ENCODE data around the gene TOM1. TPM values are rescaled to one million over a fixed set of nuclear protein-coding genes. Genes with fewer than 3 reads are reported as not detected.

The TOM1 gene
- total RNA-seq, 1 donor, result 118 TPM

GRCh38 chr22:35346596-35347220, 47.0 kb downstream of the TOM1 start:
- Histone ChIP-seq H2AFZ (ENCODE audit: low read length) (no peak overlapping the region), H3K27ac (ENCODE audit: low read depth, low read length) (no peak overlapping the region), H3K4me2 (ENCODE audit: insufficient read depth, low read length) (no peak overlapping the region), H3K9me3 (ENCODE audit: low read depth, low read length) (no peaks in the 10 kb centered on the region), H3K4me3 (ENCODE audit: insufficient read depth, low read length) (no peak overlapping the region), H3K79me2 (ENCODE audit: insufficient read depth, low read length) (no peaks in the 10 kb centered on the region), H3K4me1 (ENCODE audit: insufficient read depth, low read length) (peaks cover 8% of the 10 kb centered on the region), H3K27me3 (ENCODE audit: insufficient read depth, low read length) (no peaks in the 10 kb centered on the region), H4K20me1 (ENCODE audit: insufficient read depth, low read length) (no peaks in the 10 kb centered on the region), H3K36me3 (ENCODE audit: insufficient read depth, low read length) (peaks cover 56% of the 10 kb centered on the region)
- TF ChIP-seq CTCF (IDR thresholded peaks at IDR 0.05; ENCODE audit: extremely low read depth, low read depth, low read length), result no peak
- DNase-seq (ENCODE audit: insufficient read length, low spot score, missing footprints), result peak; percentile 39

- H3K79me2 ChIP-seq (ENCODE audit: insufficient read depth, low read length), result no peaks in the 10 kb centered on the region
- H3K4me3 ChIP-seq (ENCODE audit: insufficient read depth, low read length), result no peak overlapping the region
- peak; percentile 38 for DNase-seq (ENCODE audit: insufficient read length, low spot score, missing footprints)
- H2AFZ ChIP-seq (ENCODE audit: low read length), result no peak overlapping the region
- peaks cover 14% of the 10 kb centered on the region for H3K4me1 ChIP-seq (ENCODE audit: insufficient read depth, low read length)
- no peak overlapping the region for H3K4me2 ChIP-seq (ENCODE audit: insufficient read depth, low read length)
- no peaks in the 10 kb centered on the region for H3K27me3 ChIP-seq (ENCODE audit: insufficient read depth, low read length)
- peaks cover 49% of the 10 kb centered on the region for H3K36me3 ChIP-seq (ENCODE audit: insufficient read depth, low read length)
- H3K27ac ChIP-seq (ENCODE audit: low read depth, low read length), result no peak overlapping the region
- no peak for TF ChIP-seq CTCF (IDR thresholded peaks at IDR 0.05; ENCODE audit: extremely low read depth, low read depth, low read length)
- H4K20me1 ChIP-seq (ENCODE audit: insufficient read depth, low read length), result no peaks in the 10 kb centered on the region
- no peaks in the 10 kb centered on the region for H3K9me3 ChIP-seq (ENCODE audit: low read depth, low read length)
These were observed 47.8 kb downstream of the TOM1 start for GRCh38 chr22:35347462-35347861.

- Histone ChIP-seq H3K9me3 (ENCODE audit: low read depth, low read length) (no peaks in the 10 kb centered on the region), H2AFZ (ENCODE audit: low read length) (no peak overlapping the region), H3K79me2 (ENCODE audit: insufficient read depth, low read length) (no peaks in the 10 kb centered on the region), H4K20me1 (ENCODE audit: insufficient read depth, low read length) (no peaks in the 10 kb centered on the region), H3K27ac (ENCODE audit: low read depth, low read length) (no peak overlapping the region), H3K4me3 (ENCODE audit: insufficient read depth, low read length) (no peak overlapping the region), H3K4me2 (ENCODE audit: insufficient read depth, low read length) (no peak overlapping the region), H3K27me3 (ENCODE audit: insufficient read depth, low read length) (no peaks in the 10 kb centered on the region), H3K4me1 (ENCODE audit: insufficient read depth, low read length) (peaks cover 18% of the 10 kb centered on the region), H3K36me3 (ENCODE audit: insufficient read depth, low read length) (peaks cover 43% of the 10 kb centered on the region)
- TF ChIP-seq CTCF (IDR thresholded peaks at IDR 0.05; ENCODE audit: extremely low read depth, low read depth, low read length), result no peak
- DNase-seq (ENCODE audit: insufficient read length, low spot score, missing footprints), result peak; percentile 47
These were observed 48.4 kb downstream of the TOM1 start for GRCh38 chr22:35348026-35348590.

GRCh38 chr22:35348703-35349102, 49.0 kb downstream of the TOM1 start:
- no peak overlapping the region for H3K4me3 ChIP-seq (ENCODE audit: insufficient read depth, low read length)
- H3K4me1 ChIP-seq (ENCODE audit: insufficient read depth, low read length), result peaks cover 18% of the 10 kb centered on the region
- no peak overlapping the region for H2AFZ ChIP-seq (ENCODE audit: low read length)
- DNase-seq (ENCODE audit: insufficient read length, low spot score, missing footprints), result peak; percentile 72
- no peak for TF ChIP-seq CTCF (IDR thresholded peaks at IDR 0.05; ENCODE audit: extremely low read depth, low read depth, low read length)
- no peaks in the 10 kb centered on the region for H3K27me3 ChIP-seq (ENCODE audit: insufficient read depth, low read length)
- H4K20me1 ChIP-seq (ENCODE audit: insufficient read depth, low read length), result no peaks in the 10 kb centered on the region
- H3K36me3 ChIP-seq (ENCODE audit: insufficient read depth, low read length), result peaks cover 37% of the 10 kb centered on the region
- no peaks in the 10 kb centered on the region for H3K9me3 ChIP-seq (ENCODE audit: low read depth, low read length)
- H3K27ac ChIP-seq (ENCODE audit: low read depth, low read length), result no peak overlapping the region
- H3K79me2 ChIP-seq (ENCODE audit: insufficient read depth, low read length), result no peaks in the 10 kb centered on the region
- H3K4me2 ChIP-seq (ENCODE audit: insufficient read depth, low read length), result no peak overlapping the region
